ENCODE results near the gene NANS. TPM values are rescaled to one million over a fixed set of nuclear protein-coding genes. Genes with fewer than 3 reads are reported as not detected.

Gene NANS
- total RNA-seq, 1 experiment from 2014 or later = 40.4 TPM

DNA sequence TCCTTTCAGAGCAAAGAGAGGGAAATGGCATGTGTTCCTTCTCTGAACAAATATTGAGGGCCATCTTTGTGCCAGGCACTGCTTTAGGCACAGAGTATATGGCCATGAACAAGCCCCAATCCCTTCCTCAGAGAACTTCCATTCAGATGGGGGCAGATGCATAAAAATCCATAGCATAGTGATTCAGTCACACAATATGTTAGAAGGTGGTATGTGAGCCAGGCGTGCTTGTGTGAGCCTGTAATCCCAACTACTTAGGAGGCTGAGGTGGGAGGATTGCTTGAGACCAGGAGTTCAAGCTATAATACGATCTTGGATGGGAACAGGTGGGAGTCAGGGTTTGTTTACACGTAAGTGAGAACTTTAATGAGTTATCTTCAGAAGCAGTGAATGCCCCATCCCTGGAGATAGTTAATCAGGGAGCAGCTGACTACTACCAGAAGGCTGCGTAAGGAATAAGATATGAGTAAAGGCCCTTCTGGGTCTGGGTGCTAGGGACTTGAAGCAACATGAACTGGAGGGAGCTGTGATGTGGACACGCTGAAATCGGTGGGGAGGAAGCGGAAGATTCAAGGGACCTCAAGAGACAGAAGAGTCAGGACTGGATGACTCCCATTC, 27.1 kb downstream of the NANS start:
- no peaks in the 10 kb centered on the region for H3K79me1 ChIP-seq (ENCODE audit: insufficient read depth, low read depth, low read length, poor library complexity, severe bottlenecking)
- no peak overlapping the region for H3K23ac ChIP-seq (ENCODE audit: insufficient read length, low read depth, low read length)
- H2BK12ac ChIP-seq (ENCODE audit: insufficient read length, low read depth, low read length) = no peak overlapping the region
- no peak overlapping the region for H3K4me2 ChIP-seq (ENCODE audit: insufficient read depth, insufficient read length, low read length)
- TF ChIP-seq, protein P1, sequence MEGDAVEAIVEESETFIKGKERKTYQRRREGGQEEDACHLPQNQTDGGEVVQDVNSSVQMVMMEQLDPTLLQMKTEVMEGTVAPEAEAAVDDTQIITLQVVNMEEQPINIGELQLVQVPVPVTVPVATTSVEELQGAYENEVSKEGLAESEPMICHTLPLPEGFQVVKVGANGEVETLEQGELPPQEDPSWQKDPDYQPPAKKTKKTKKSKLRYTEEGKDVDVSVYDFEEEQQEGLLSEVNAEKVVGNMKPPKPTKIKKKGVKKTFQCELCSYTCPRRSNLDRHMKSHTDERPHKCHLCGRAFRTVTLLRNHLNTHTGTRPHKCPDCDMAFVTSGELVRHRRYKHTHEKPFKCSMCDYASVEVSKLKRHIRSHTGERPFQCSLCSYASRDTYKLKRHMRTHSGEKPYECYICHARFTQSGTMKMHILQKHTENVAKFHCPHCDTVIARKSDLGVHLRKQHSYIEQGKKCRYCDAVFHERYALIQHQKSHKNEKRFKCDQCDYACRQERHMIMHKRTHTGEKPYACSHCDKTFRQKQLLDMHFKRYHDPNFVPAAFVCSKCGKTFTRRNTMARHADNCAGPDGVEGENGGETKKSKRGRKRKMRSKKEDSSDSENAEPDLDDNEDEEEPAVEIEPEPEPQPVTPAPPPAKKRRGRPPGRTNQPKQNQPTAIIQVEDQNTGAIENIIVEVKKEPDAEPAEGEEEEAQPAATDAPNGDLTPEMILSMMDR (conservative IDR thresholded peaks at IDR 0.05) = no peak
- Mint-ChIP-seq H3K27me3 (ENCODE audit: low read depth) (peaks cover 9% of the 10 kb centered on the region), H3K4me1 (peaks cover 18 to 22% of the 10 kb centered on the region in 2 experiments), H3K36me3 (ENCODE audit: insufficient read depth in 1 of 3, low read depth in 3 of 3) (peaks cover 5 to 43% (median 31%) of the 10 kb centered on the region in 3 experiments), H3K27ac (peak overlapping the region in 2 of 3 experiments; percentile 1 to 52; a peak in 3 of 7 replicates), H3K9me3 (peaks cover 0 to 2% of the 10 kb centered on the region in 2 experiments; a peak in 2 of 5 replicates), H3K4me3 (no peak overlapping the region)
- no peak overlapping the region for H4K91ac ChIP-seq (ENCODE audit: insufficient read length, low read depth, low read length)
- no peak overlapping the region for H3T11ph ChIP-seq (ENCODE audit: low read length)
- no peak overlapping the region for H2BK15ac ChIP-seq (ENCODE audit: low read depth, low read length)
- H4K8ac ChIP-seq (replicated peaks; ENCODE audit: insufficient read length, low read depth, low read length) = no peak overlapping the region
- H4K5ac ChIP-seq (ENCODE audit: insufficient read length, low read depth, low read length) = no peak overlapping the region
- H3K27me3 ChIP-seq (ENCODE audit: insufficient read depth, low read length) = no peaks in the 10 kb centered on the region
- no peaks in the 10 kb centered on the region for H3K9me3 ChIP-seq (ENCODE audit: control insufficient read depth, low read depth, low read length)
- H4K20me1 ChIP-seq (ENCODE audit: control insufficient read depth, insufficient read depth, insufficient read length) = no peaks in the 10 kb centered on the region
- no peak overlapping the region for H2AK5ac ChIP-seq (ENCODE audit: insufficient read length, low read length)
- H3K14ac ChIP-seq (ENCODE audit: insufficient read depth, low read length) = no peak overlapping the region
- no peak overlapping the region for H3K9ac ChIP-seq (ENCODE audit: extremely low read depth, insufficient read length, low read length)
- no CpG with 5 or more reads among the region's 7 CpGs for WGBS (ENCODE audit: extremely low coverage, insufficient read length, low lambda C conversion rate)
- H3K79me2 ChIP-seq (ENCODE audit: insufficient read depth, low read length) = no peaks in the 10 kb centered on the region
- H2BK20ac ChIP-seq (ENCODE audit: low read depth, low read length, poor library complexity, severe bottlenecking) = no peak overlapping the region
- no peak overlapping the region for H3K18ac ChIP-seq (ENCODE audit: insufficient read length, low read depth, low read length)
- H3K4ac ChIP-seq (ENCODE audit: low read depth, low read length) = no peak overlapping the region
- DNase-seq = no peak
- H3K56ac ChIP-seq (ENCODE audit: insufficient read length, low read depth, low read length) = no peak overlapping the region
- no peak overlapping the region for H2BK120ac ChIP-seq (ENCODE audit: low read depth, low read length, poor library complexity, severe bottlenecking)
- H3K23me2 ChIP-seq (ENCODE audit: insufficient read length, low read depth, low read length, poor library complexity, severe bottlenecking) = no peaks in the 10 kb centered on the region
- no peak overlapping the region for H2BK5ac ChIP-seq (ENCODE audit: insufficient read length, low read length)
- H3K4me1 ChIP-seq (ENCODE audit: insufficient read depth, low read length) = no peaks in the 10 kb centered on the region
- no peak overlapping the region for H3K27ac ChIP-seq (ENCODE audit: insufficient read length, low read depth, low read length)
- H2AFZ ChIP-seq (ENCODE audit: low read length) = no peak overlapping the region
